Fibroblast of the aortic adventitia (primary cell): ENCODE data around the gene HNRNPCL4. TPM values are rescaled to one million over a fixed set of nuclear protein-coding genes. Genes with fewer than 3 reads are reported as not detected.
"Not testable (repeated sequence)": the region's sequence is repeated elsewhere in the genome, so short reads cannot be mapped to it uniquely, and the experiment has no call there.

ENCODE experiments used
- DNase-seq: peaks from one replicate; pipeline ENCODE4 v3.0.0-alpha.2; 2010; ENCODE audit warnings: low read depth
- H3K4me3 ChIP-seq: 2 replicates; pipeline ENCODE4 v1.5.1; 2011; ENCODE audit warnings: low read depth, mild to moderate bottlenecking, control low read depth, low read length, moderate library complexity
- total RNA-seq: library from RNA; depleted of rRNA; stranded (reverse); fragments of >200 nt; gene quantifications from 2 replicates; pipeline ENCODE4 v1.2.3, GENCODE V29; 2012; ENCODE audit warnings: low replicate concordance

HNRNPCL4 gene
- total RNA-seq = not detected in 2 replicates

- not testable (repeated sequence) for H3K4me3 ChIP-seq, DNase-seq
These were observed at the start of gene HNRNPCL4 for GRCh38 chr1:13165531-13165930. Gene HNRNPCL4, minus strand, starts transcription at chr1:13165631. Its CDS starts 164 bp downstream, at chr1:13165467.

DNA sequence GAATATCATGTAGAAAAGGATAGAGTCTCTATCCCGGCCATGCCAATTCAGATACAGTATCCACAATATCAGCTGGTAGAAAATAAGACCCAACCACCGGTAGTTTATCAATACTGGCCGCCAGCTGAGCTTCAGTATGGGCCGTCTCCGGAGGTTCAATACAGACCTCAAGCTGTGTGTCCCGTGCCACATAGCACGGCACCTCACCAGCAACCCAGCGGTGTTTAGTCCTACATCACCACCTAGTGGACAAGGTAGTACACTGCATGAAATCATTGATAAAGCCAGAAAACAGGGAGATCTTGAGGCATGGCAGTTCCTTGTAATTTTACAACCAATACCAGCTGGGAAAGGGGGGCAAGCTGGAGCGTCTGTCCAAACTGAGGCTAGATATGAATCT lies 43.3 kb upstream of the HNRNPCL4 start:
- not testable (repeated sequence) for H3K4me3 ChIP-seq, DNase-seq

DNA sequence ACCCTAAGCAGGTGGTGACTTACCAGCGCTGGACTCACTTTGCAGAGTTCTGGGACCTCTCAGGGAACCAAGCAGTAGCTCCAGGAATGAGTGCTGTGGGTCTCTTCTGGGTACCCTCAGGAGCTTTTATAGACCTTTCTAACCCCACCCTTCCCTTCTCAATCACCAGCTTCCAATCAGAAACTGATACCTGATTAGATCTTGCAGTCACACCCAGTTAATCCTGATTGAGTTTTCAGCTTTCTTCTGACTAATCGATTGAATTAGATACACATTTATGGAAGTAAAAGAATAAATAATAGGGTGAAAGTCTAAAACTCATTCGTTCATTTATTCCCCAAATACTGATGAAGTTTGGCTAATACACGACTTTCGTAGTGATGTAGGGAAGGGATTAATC lies 35.9 kb upstream of the HNRNPCL4 start, which contains the start of gene PRAMEF13:
Gene PRAMEF13 (minus strand): TSS at position 101 of the 400 bp plus-strand sequence. CDS start 1,820 bp downstream, outside the sequence.
- not testable (repeated sequence) for H3K4me3 ChIP-seq, DNase-seq

DNA sequence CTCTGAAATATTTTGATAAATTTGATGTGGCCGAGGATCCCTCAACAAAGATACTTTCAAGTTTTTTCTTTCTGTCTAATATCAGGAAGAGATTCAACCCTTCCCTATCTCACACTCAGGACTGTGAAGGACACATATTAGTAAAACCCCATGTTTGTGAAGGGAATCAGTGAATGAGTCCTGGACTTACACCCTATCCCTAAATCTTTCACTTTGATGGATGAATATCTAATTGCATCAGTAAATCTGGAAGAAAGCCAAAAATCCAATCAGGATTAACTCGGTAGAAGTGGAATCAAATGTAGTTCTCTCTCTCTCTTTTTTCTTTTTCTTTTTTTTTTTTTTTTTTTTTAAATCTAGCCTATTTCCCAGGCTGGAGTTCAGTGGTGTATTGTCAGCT lies 6.1 kb upstream of the HNRNPCL4 start, which contains the start of gene PRAMEF9:
Gene PRAMEF9 (plus strand): TSS at position 301 of the 400 bp plus-strand sequence. CDS start 3,433 bp downstream, outside the sequence.
- not testable (repeated sequence) for H3K4me3 ChIP-seq, DNase-seq

GRCh38 chr1:13155909-13156308 lies 9.5 kb downstream of the HNRNPCL4 start, which contains the start of gene PRAMEF26:
Gene PRAMEF26, minus strand, starts transcription at chr1:13156009. Its CDS starts 2,914 bp downstream, at chr1:13153095.
- not testable (repeated sequence) for H3K4me3 ChIP-seq, DNase-seq

GRCh38 chr1:13116754-13117153 lies 48.7 kb downstream of the HNRNPCL4 start, which contains the start of gene HNRNPCL2:
Gene HNRNPCL2, minus strand, starts transcription at chr1:13116854. Its CDS starts 454 bp downstream, at chr1:13116400.
- not testable (repeated sequence) for H3K4me3 ChIP-seq, DNase-seq

Other genes starting within 250 kb of the HNRNPCL4 start
- not detected in 2 replicates for gene PRAMEF7, start 249.0 kb downstream of the HNRNPCL4 start, total RNA-seq
- not detected in 2 replicates for gene PRAMEF6, start 218.1 kb downstream of the HNRNPCL4 start, total RNA-seq
- not detected in 2 replicates for gene PRAMEF27, start 109.1 kb downstream of the HNRNPCL4 start, total RNA-seq
- not detected in 2 replicates for gene HNRNPCL3, start 104.9 kb downstream of the HNRNPCL4 start, total RNA-seq
- gene PRAMEF25, start 94.9 kb downstream of the HNRNPCL4 start, total RNA-seq = not detected in 2 replicates
- gene HNRNPCL2, start 48.8 kb downstream of the HNRNPCL4 start, total RNA-seq = not detected in 2 replicates
- not detected in 2 replicates for gene PRAMEF26, start 9.6 kb downstream of the HNRNPCL4 start, total RNA-seq
- gene PRAMEF9, start 6.2 kb upstream of the HNRNPCL4 start, total RNA-seq = not detected in 2 replicates
- not detected in 2 replicates for gene PRAMEF13, start 35.8 kb upstream of the HNRNPCL4 start, total RNA-seq
- not detected in 2 replicates for gene PRAMEF18, start 60.5 kb upstream of the HNRNPCL4 start, total RNA-seq
- not detected in 2 replicates for gene PRAMEF5, start 88.6 kb upstream of the HNRNPCL4 start, total RNA-seq
- not detected in 2 replicates for gene PRAMEF8, start 119.5 kb upstream of the HNRNPCL4 start, total RNA-seq
- gene PRAMEF33, start 137.9 kb upstream of the HNRNPCL4 start, total RNA-seq = not detected in 2 replicates
- not detected in 2 replicates for gene PRAMEF15, start 149.9 kb upstream of the HNRNPCL4 start, total RNA-seq
- gene PRAMEF14, start 181.5 kb upstream of the HNRNPCL4 start, total RNA-seq = not detected in 2 replicates
- gene PRAMEF19, start 206.3 kb upstream of the HNRNPCL4 start, total RNA-seq = not detected in 2 replicates
- not detected in 2 replicates for gene PRAMEF17, start 224.0 kb upstream of the HNRNPCL4 start, total RNA-seq
- not detected in 2 replicates for gene PRAMEF20, start 244.8 kb upstream of the HNRNPCL4 start, total RNA-seq